ENCODE measurements around the gene LHX4. TPM values are rescaled to one million over a fixed set of nuclear protein-coding genes. Genes with fewer than 3 reads are reported as not detected.

The LHX4 gene
- total RNA-seq, 1 donor from 2014 or later = 0.36 TPM

DNA sequence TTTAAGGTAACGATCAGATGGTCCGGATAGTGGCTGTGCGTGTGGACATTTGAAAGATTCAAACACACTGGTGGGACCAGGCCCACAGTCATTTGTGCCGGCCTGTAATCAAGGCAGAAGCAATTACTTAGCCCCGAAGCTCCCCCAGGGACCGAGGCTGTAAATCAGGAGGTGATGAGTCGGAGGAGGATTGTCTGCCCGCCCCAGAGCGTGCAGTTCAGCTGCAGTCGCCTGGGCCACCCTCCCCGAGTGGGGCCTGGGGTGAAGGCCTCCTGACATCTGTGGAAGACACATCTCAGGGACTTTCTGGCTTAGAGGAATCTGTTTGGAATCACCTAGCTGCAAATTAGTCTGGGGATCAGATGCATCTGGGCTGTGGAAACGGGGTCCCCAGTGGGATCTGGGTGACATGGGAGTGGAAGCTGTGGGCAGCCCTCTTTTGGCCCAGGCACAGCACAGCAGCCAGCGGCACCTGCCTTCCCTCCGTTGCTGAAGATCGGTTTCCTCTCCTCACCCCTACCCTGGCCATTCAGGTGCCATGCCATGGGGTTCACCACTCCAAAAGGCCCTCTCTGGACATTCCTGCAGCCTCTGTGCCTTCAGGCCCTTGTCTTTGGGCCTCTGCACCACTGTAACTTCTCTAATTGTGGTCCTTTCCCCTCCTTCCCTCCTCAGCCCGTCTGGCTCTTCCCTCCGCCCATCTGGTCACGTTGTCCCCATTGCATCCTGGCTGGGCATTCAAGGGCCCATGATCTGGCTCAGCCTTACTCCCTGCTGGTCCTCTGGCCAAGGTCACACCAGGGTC is 25.7 kb downstream of the LHX4 start:
- no peak for FAIRE-seq
- Histone ChIP-seq H2AFZ (ENCODE audit: low read depth, low read length) (no peak overlapping the region), H3K9ac (ENCODE audit: low read length) (no peak overlapping the region), H3K27me3 (ENCODE audit: insufficient read depth, low read length) (no peaks in the 10 kb centered on the region), H4K20me1 (ENCODE audit: insufficient read depth, low read length) (no peaks in the 10 kb centered on the region), H3K27ac (ENCODE audit: low read depth, low read length) (no peak overlapping the region), H3K9me3 (ENCODE audit: insufficient read depth, low read depth, low read length) (no peaks in the 10 kb centered on the region), H3K4me2 (ENCODE audit: low read length) (no peak overlapping the region), H3K79me2 (ENCODE audit: insufficient read depth, low read length) (no peaks in the 10 kb centered on the region), H3K4me3 (ENCODE audit: insufficient read depth, low read depth, low read length) (no peak overlapping the region), H3K4me1 (ENCODE audit: insufficient read depth, low read length) (no peaks in the 10 kb centered on the region), H3K36me3 (ENCODE audit: insufficient read depth, low read length) (no peaks in the 10 kb centered on the region)
- H3K4me1 Mint-ChIP-seq (ENCODE audit: low read depth, unreplicated experiment) = peaks cover 17% of the 10 kb centered on the region
- H3K27me3 Mint-ChIP-seq (ENCODE audit: low read depth, unreplicated experiment) = peaks cover 39% of the 10 kb centered on the region
- no peaks in the 10 kb centered on the region for H3K9me3 Mint-ChIP-seq (ENCODE audit: unreplicated experiment)
- H3K4me3 Mint-ChIP-seq (ENCODE audit: unreplicated experiment) = no peak overlapping the region
- no peaks in the 10 kb centered on the region for H3K36me3 Mint-ChIP-seq (ENCODE audit: low read depth, unreplicated experiment)
- no peak for DNase-seq (ENCODE audit: low read depth)
- peak overlapping the region; percentile 81 for H3K27ac Mint-ChIP-seq (ENCODE audit: unreplicated experiment)
- TF ChIP-seq, protein P1, sequence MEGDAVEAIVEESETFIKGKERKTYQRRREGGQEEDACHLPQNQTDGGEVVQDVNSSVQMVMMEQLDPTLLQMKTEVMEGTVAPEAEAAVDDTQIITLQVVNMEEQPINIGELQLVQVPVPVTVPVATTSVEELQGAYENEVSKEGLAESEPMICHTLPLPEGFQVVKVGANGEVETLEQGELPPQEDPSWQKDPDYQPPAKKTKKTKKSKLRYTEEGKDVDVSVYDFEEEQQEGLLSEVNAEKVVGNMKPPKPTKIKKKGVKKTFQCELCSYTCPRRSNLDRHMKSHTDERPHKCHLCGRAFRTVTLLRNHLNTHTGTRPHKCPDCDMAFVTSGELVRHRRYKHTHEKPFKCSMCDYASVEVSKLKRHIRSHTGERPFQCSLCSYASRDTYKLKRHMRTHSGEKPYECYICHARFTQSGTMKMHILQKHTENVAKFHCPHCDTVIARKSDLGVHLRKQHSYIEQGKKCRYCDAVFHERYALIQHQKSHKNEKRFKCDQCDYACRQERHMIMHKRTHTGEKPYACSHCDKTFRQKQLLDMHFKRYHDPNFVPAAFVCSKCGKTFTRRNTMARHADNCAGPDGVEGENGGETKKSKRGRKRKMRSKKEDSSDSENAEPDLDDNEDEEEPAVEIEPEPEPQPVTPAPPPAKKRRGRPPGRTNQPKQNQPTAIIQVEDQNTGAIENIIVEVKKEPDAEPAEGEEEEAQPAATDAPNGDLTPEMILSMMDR (IDR thresholded peaks at IDR 0.05; ENCODE audit: insufficient read depth, low read depth, low read length) = no peak
- no peak for TF ChIP-seq EZH2 (IDR thresholded peaks at IDR 0.05; ENCODE audit: insufficient read depth, low read length)

DNA sequence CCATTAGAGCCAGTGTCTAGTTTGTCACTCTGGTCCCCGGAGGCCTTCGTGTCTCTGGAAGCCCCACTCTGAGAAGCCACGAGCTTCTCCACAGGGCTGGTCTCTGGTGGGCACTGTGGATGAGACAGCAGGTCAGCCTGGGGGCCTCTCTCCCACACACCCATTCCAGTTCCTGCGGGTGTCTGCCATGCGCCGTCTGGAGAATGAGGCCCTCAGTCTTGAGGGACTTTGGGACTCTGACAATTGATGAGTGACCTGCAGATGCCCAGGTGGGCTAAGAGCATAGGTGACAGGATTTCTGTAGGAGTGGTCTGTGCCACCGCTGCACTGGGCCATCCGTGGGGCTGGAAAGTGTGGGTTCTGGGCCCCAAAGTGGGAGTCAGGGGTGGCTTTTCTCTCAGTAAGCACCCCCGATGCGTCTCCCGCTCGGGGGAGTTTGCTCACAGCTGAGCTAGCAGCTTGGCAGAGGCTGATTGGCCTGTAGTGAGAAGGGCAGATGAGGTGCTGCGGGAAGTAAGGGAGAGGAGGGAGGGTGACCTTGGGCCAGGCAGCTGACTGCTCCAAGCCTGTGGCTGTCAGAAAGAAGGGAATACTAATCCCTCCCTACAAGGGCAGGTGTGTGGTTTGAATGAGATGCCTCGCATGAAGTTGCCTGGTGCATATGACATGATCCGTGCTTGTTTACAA is 26.4 kb downstream of the LHX4 start:
- Histone ChIP-seq H2AFZ (ENCODE audit: low read depth, low read length) (no peak overlapping the region), H3K4me2 (ENCODE audit: low read length) (no peak overlapping the region), H3K27ac (ENCODE audit: low read depth, low read length) (no peak overlapping the region), H3K27me3 (ENCODE audit: insufficient read depth, low read length) (no peaks in the 10 kb centered on the region), H3K4me1 (ENCODE audit: insufficient read depth, low read length) (no peaks in the 10 kb centered on the region), H3K79me2 (ENCODE audit: insufficient read depth, low read length) (no peaks in the 10 kb centered on the region), H3K36me3 (ENCODE audit: insufficient read depth, low read length) (no peaks in the 10 kb centered on the region), H3K9ac (ENCODE audit: low read length) (no peak overlapping the region), H4K20me1 (ENCODE audit: insufficient read depth, low read length) (no peaks in the 10 kb centered on the region), H3K9me3 (ENCODE audit: insufficient read depth, low read depth, low read length) (no peaks in the 10 kb centered on the region), H3K4me3 (ENCODE audit: insufficient read depth, low read depth, low read length) (no peak overlapping the region)
- Mint-ChIP-seq H3K4me1 (ENCODE audit: low read depth, unreplicated experiment) (peaks cover 15% of the 10 kb centered on the region), H3K9me3 (ENCODE audit: unreplicated experiment) (no peaks in the 10 kb centered on the region), H3K27ac (ENCODE audit: unreplicated experiment) (peak overlapping the region; percentile 81), H3K4me3 (ENCODE audit: unreplicated experiment) (no peak overlapping the region), H3K27me3 (ENCODE audit: low read depth, unreplicated experiment) (peaks cover 47% of the 10 kb centered on the region), H3K36me3 (ENCODE audit: low read depth, unreplicated experiment) (no peaks in the 10 kb centered on the region)
- FAIRE-seq (no peak), DNase-seq (ENCODE audit: low read depth) (no peak)
- no peak for TF ChIP-seq EZH2 (IDR thresholded peaks at IDR 0.05; ENCODE audit: insufficient read depth, low read length)
- TF ChIP-seq, protein P1 (IDR thresholded peaks at IDR 0.05; ENCODE audit: insufficient read depth, low read depth, low read length) = no peak

DNA sequence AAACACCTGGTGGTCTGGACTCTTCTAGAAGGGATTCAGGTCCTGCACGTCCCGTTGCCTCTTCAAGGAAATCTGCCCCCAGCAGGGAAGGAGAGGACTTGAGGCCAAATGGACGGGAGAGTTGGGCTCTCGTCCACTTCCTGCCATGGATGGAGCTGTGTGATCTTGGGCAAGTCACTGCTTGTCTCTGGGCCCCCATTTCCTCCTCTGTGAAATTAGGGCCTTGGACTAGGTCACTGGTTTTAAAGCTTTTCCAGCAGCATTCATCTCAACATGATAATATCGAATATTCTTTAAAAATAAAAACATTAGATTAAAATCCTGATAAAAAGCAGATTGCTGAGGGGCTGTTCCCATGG is 26.9 kb downstream of the LHX4 start:
- H3K9ac ChIP-seq (ENCODE audit: low read length) = no peak overlapping the region
- Mint-ChIP-seq H3K9me3 (ENCODE audit: unreplicated experiment) (no peaks in the 10 kb centered on the region), H3K36me3 (ENCODE audit: low read depth, unreplicated experiment) (no peaks in the 10 kb centered on the region), H3K27me3 (ENCODE audit: low read depth, unreplicated experiment) (peaks cover 50% of the 10 kb centered on the region), H3K27ac (ENCODE audit: unreplicated experiment) (no peak overlapping the region), H3K4me1 (ENCODE audit: low read depth, unreplicated experiment) (peaks cover 14% of the 10 kb centered on the region), H3K4me3 (ENCODE audit: unreplicated experiment) (no peak overlapping the region)
- H3K27me3 ChIP-seq (ENCODE audit: insufficient read depth, low read length) = no peaks in the 10 kb centered on the region
- no peaks in the 10 kb centered on the region for H3K9me3 ChIP-seq (ENCODE audit: insufficient read depth, low read depth, low read length)
- no peaks in the 10 kb centered on the region for H4K20me1 ChIP-seq (ENCODE audit: insufficient read depth, low read length)
- no peak overlapping the region for H3K4me2 ChIP-seq (ENCODE audit: low read length)
- no peaks in the 10 kb centered on the region for H3K79me2 ChIP-seq (ENCODE audit: insufficient read depth, low read length)
- H2AFZ ChIP-seq (ENCODE audit: low read depth, low read length) = no peak overlapping the region
- no peak for DNase-seq (ENCODE audit: low read depth)
- TF ChIP-seq, protein P1 (IDR thresholded peaks at IDR 0.05; ENCODE audit: insufficient read depth, low read depth, low read length) = no peak
- no peak for TF ChIP-seq EZH2 (IDR thresholded peaks at IDR 0.05; ENCODE audit: insufficient read depth, low read length)
- FAIRE-seq = no peak
- no peaks in the 10 kb centered on the region for H3K4me1 ChIP-seq (ENCODE audit: insufficient read depth, low read length)
- no peak overlapping the region for H3K27ac ChIP-seq (ENCODE audit: low read depth, low read length)
- H3K4me3 ChIP-seq (ENCODE audit: insufficient read depth, low read depth, low read length) = no peak overlapping the region
- no peaks in the 10 kb centered on the region for H3K36me3 ChIP-seq (ENCODE audit: insufficient read depth, low read length)

All from astrocyte (in vitro differentiated cells and primary cell).